ENCODE data around the gene LRRC4.

GRCh38 chr7:128074336-128074735, 43.1 kb upstream of the LRRC4 start:
- TF ChIP-seq CTCF (conservative IDR thresholded peaks at IDR 0.05 in 1 of 2, IDR thresholded peaks at IDR 0.05 in 1 of 2; ENCODE audit: low read depth in 1 of 2, low read length in 2 of 2) (no peak), EZH2 (IDR thresholded peaks at IDR 0.05; ENCODE audit: low read length, missing control alignments) (no peak)

All from fibroblast of lung (primary cell).